T47D (cell line): ENCODE results near the gene CSNK1A1.
A peak's percentile ranks its signal among the peaks of the same experiment; 100 is the strongest.
"Not testable (repeated sequence)": the region's sequence is repeated elsewhere in the genome, so short reads cannot be mapped to it uniquely, and the experiment has no call there.

Experiments
- DNase-seq, 2 experiments: peaks; one replicate each; pipeline versions ENCODE4 v3.0.0 to v3.0.0-alpha.2; 2011 to 2012; ENCODE audit warnings: low read depth in 1 of 2, low spot score in 1 of 2
- JUND ChIP-seq: IDR thresholded peaks from 2 replicates; pipeline ENCODE4 v1.6.1; 2012; ENCODE audit warnings: low read depth
- in situ Hi-C: cut with HindIII; loops from 2 replicates; pipeline ENCODE4 v1.10.0; 2016; ENCODE audit warnings: low sequenced_read_pairs, low pct_unique_long_range_greater_than_20kb

CSNK1A1 gene

GRCh38 chr5:149584121-149584520 lies 32.9 kb upstream of the CSNK1A1 start:
- TF ChIP-seq JUND: no peak
- DNase-seq: no peak
- in situ Hi-C loops: no loop called here

GRCh38 chr5:149583394-149583793 lies 32.2 kb upstream of the CSNK1A1 start:
- DNase-seq: peak in 1 of 2 experiments; percentile 66
- peak; percentile 75 for TF ChIP-seq JUND
- in situ Hi-C loops: no loop called here

GRCh38 chr5:149581931-149582768 lies 30.9 kb upstream of the CSNK1A1 start:
- in situ Hi-C loops: no loop called here
- DNase-seq: peak in 1 of 2 experiments; percentile 77

GRCh38 chr5:149581192-149581861 lies 30.1 kb upstream of the CSNK1A1 start, which contains the start of gene ARHGEF37:
Gene ARHGEF37 (plus strand): TSS chr5:149581498. CDS start chr5:149597770, 16,272 bp downstream.
- in situ Hi-C loops: no loop called here
- no peak for TF ChIP-seq JUND
- peak in 1 of 2 experiments; percentile 85 for DNase-seq

More at GRCh38 chr5:149581931-149582768, 30.9 kb upstream of the CSNK1A1 start:
- no peak for TF ChIP-seq JUND

GRCh38 chr5:149580808-149581191 lies 29.6 kb upstream of the CSNK1A1 start:
- DNase-seq: no peak
- in situ Hi-C loops: no loop called here
- TF ChIP-seq JUND: no peak

- TF ChIP-seq JUND: no peak
- peak in 1 of 2 experiments; percentile 59 for DNase-seq
- in situ Hi-C loops: no loop called here
Observed at GRCh38 chr5:149578896-149579295, 27.7 kb upstream of the CSNK1A1 start.

GRCh38 chr5:149576021-149576420 lies 24.8 kb upstream of the CSNK1A1 start:
- no peak for DNase-seq
- TF ChIP-seq JUND: no peak
- in situ Hi-C loops: no loop called here

GRCh38 chr5:149575131-149575530 lies 23.9 kb upstream of the CSNK1A1 start:
- no peak for DNase-seq
- no peak for TF ChIP-seq JUND
- in situ Hi-C loops: no loop called here

- in situ Hi-C loops: no loop called here
- no peak for TF ChIP-seq JUND
- DNase-seq: no peak
Observed at GRCh38 chr5:149572576-149573231, 21.5 kb upstream of the CSNK1A1 start.

GRCh38 chr5:149572170-149572569 lies 20.9 kb upstream of the CSNK1A1 start:
- no peak for TF ChIP-seq JUND
- in situ Hi-C loops: no loop called here
- DNase-seq: no peak

- in situ Hi-C loops: no loop called here
Observed at GRCh38 chr5:149567226-149567625, 16.0 kb upstream of the CSNK1A1 start.

GRCh38 chr5:149564542-149565140 lies 13.4 kb upstream of the CSNK1A1 start:
- in situ Hi-C loops: not testable (repeated sequence)
- DNase-seq: peak; percentile 71 to 90

More at GRCh38 chr5:149567226-149567625, 16.0 kb upstream of the CSNK1A1 start:
- TF ChIP-seq JUND: no peak
- no peak for DNase-seq
